HAP-1 (cell line): ENCODE measurements around the gene TRIP11.

Experiments
- DNase-seq, 2 experiments: peaks; one replicate each; pipeline ENCODE4 v3.0.0-alpha.2; 2016 to 2020; ENCODE audit warnings: low spot score in 2 of 2
- H3K27me3 ChIP-seq: fragments of 250-450 bp; sonication (Bioruptor Pico); 2 replicates; pipeline ENCODE4 v1.5.1; 2020; ENCODE audit warnings: low read depth, mild to moderate bottlenecking, moderate library complexity
- H3K36me3 ChIP-seq: fragments of 250-450 bp; sonication (Bioruptor Pico); replicated peaks from 2 replicates; pipeline ENCODE4 v1.5.1; 2020; ENCODE audit warnings: mild to moderate bottlenecking
- H3K4me1 ChIP-seq: fragments of 250-450 bp; sonication (Bioruptor Pico); 2 replicates; pipeline ENCODE4 v1.5.1; 2020; ENCODE audit warnings: mild to moderate bottlenecking
- H3K4me3 ChIP-seq: fragments of 250-450 bp; sonication (Bioruptor Pico); 2 replicates; pipeline ENCODE4 v1.5.1; 2020; ENCODE audit warnings: mild to moderate bottlenecking, moderate library complexity
- H3K9me3 ChIP-seq: fragments of 250-450 bp; sonication (Bioruptor Pico); 2 replicates; pipeline ENCODE4 v1.5.1; 2020; ENCODE audit warnings: mild to moderate bottlenecking, moderate library complexity
- in situ Hi-C: fragments of 300-500 bp; cut with MboI; formaldehyde crosslinking; loops from 3 replicates; pipeline ENCODE4 v1.14.3; 2020; ENCODE audit warnings: low sequenced_read_pairs, inconsistent platforms, mixed read lengths

Gene TRIP11

DNA sequence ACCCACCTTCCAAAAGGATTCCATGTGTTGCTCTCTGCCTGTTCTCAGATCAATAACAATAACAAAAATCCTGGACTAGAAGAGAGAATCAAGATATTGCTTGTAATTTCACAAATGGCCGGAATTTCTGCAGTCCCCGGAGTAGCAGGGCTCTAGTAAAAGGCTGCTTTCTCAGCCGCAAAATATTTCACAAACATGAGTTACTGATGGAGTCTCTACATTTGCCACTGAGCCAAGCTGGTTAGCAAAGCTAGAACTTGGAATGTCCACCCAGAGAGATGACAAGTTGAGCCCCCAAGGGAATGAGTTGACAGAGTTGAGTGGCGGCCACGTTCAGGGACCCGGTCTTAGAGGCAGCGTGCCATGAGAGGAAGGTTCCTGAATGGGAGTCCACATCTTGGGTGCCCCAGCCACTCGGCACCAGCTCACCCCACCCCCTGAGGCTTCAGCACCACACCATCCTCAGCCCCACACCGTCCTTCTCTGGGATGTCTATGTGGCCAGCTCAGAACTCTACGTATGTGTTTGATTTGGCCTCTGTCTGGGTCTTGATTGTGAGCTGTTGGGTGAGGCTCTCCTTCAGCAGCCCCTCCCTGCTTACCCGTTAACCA is 108.3 kb downstream of the TRIP11 start:
- no peak overlapping the region for H3K4me3 ChIP-seq
- in situ Hi-C loops, result no loop called here
- no peaks in the 10 kb centered on the region for H3K36me3 ChIP-seq
- H3K4me1 ChIP-seq, result peaks cover 3% of the 10 kb centered on the region; the same call in 1 of the 2 replicates
- DNase-seq, result no peak
- no peaks in the 10 kb centered on the region for H3K27me3 ChIP-seq
- H3K9me3 ChIP-seq, result no peaks in the 10 kb centered on the region

DNA sequence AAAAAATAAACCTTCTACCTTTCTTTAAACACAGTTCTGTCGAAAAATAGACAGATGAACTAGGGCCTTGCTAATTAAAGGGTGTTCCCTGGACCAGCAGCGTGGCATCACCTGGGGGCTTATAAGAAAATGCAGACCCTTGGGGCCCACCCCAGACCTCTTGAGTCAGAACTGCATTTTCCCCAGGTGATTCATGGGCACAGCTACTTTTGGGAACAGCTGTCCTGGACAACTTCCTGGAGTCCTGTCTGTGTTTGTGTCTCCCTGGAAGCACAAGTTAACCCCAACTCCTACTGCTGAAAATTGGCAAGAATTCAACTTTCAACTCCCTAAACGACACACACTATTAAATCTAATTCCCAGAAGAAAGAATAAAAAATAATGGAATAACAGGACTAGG is 110.2 kb downstream of the TRIP11 start:
- Histone ChIP-seq H3K27me3 (no peaks in the 10 kb centered on the region), H3K9me3 (no peaks in the 10 kb centered on the region), H3K4me1 (peaks cover 3% of the 10 kb centered on the region; the same call in 1 of the 2 replicates), H3K36me3 (no peaks in the 10 kb centered on the region), H3K4me3 (no peak overlapping the region)
- no peak for DNase-seq
- in situ Hi-C loops, result no loop called here

DNA sequence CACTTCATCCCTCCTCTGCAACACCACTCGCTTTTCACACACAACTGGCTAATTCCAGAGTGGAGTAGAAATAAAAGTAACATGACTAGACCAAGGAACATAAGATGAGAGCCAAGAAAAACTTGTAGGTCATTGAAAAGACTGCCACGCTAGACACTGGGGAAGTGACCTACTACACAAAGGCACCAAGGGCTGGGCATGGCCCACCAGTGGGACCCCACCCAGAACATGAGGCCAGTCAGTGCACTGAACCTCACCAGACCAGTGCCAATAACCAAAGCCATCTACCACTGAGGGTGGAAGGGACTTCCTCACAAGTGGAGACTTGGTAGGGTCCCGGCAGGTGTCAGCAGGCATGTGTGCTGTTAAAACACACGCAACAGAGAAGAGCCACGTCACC is 112.1 kb downstream of the TRIP11 start:
- Histone ChIP-seq H3K4me3 (no peak overlapping the region), H3K9me3 (no peaks in the 10 kb centered on the region), H3K27me3 (no peaks in the 10 kb centered on the region), H3K36me3 (no peaks in the 10 kb centered on the region), H3K4me1 (peaks cover 3% of the 10 kb centered on the region; the same call in 1 of the 2 replicates)
- in situ Hi-C loops, result no loop called here
- no peak for DNase-seq

DNA sequence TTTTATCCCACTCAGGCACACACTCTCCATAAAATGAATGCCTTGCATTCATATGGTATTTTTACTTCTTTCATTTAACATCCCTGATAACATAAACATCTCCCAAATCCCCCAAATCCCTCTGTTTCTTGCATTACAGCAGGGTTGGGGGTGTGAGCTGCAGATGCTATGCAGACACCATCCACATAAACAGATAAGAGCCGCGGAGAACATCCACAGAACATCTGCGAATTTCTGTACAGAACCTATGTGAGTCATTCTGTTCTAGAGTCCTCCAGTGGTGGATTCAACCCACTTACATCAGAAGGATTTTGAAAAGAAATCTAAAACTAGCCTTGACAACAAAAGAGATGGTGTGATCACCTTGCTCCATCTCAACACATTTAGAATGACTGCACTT is 112.7 kb downstream of the TRIP11 start:
- in situ Hi-C loops, result no loop called here
- H3K27me3 ChIP-seq, result no peaks in the 10 kb centered on the region
- no peaks in the 10 kb centered on the region for H3K9me3 ChIP-seq
- H3K4me1 ChIP-seq, result peaks cover 3% of the 10 kb centered on the region; the same call in 1 of the 2 replicates
- no peak overlapping the region for H3K4me3 ChIP-seq
- no peaks in the 10 kb centered on the region for H3K36me3 ChIP-seq
- DNase-seq, result peak in 1 of 2 experiments; percentile 2

DNA sequence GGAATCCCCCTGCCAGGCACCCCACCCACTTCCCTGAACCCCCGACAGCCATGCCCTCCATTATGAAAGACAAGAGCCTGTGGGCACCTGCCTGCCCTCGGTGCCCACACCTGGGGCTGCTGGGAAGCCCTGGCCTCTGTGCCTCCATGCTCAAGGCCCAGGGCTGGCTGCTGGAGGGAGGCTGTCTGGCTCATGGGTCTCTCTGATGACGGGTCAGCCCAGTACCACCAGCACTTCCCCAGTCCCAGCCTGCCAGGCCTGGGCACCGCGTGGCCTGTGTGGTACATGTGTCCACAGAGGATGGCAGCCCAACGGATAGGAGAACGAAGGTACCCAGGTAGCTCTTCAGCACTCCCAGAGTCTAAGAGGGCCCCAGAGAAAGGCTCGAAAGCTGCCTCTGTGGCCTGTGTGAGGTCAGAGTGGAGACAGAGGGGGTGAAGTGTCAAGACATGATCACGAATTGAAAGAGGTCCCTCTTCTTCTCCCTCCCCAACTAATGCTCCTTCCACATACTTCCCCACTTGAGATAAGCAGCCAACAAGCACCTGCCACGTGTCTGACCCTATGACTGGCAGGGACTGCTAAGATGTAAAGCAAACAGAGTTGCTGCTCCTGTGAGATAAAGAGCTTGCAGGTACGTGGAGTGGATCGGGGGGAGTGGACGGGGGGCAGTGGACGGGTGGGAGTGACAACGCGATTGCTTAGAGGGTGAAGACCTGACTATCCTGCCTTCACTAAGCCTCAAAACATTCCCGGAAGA is 113.5 kb downstream of the TRIP11 start:
- Histone ChIP-seq H3K4me3 (no peak overlapping the region), H3K36me3 (no peaks in the 10 kb centered on the region), H3K9me3 (no peaks in the 10 kb centered on the region), H3K4me1 (peaks cover 3% of the 10 kb centered on the region; the same call in 1 of the 2 replicates), H3K27me3 (no peaks in the 10 kb centered on the region)
- DNase-seq, result no peak
- in situ Hi-C loops, result no loop called here

DNA sequence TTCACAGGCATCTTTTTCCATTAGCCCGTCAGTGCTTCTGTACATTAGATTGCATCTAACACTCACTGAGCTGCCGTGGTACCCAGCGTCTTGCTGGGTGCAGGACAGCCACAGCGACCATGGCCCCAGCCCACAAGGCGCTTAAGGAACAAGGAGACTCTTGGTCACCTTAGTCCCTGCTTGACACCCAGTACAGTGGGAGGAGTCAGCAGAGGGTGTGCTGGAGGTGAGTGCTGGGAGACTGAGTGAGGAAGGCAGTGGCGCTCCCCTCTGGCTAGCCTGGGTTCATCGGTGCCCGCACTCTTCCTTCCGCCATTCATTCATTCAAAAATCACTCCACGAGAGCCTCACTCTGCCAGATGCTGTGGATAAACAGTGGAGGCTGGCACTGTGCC is 114.1 kb downstream of the TRIP11 start:
- Histone ChIP-seq H3K4me1 (peaks cover 3% of the 10 kb centered on the region; the same call in 1 of the 2 replicates), H3K27me3 (no peaks in the 10 kb centered on the region), H3K36me3 (no peaks in the 10 kb centered on the region), H3K9me3 (no peaks in the 10 kb centered on the region), H3K4me3 (no peak overlapping the region)
- in situ Hi-C loops, result no loop called here
- DNase-seq, result no peak

DNA sequence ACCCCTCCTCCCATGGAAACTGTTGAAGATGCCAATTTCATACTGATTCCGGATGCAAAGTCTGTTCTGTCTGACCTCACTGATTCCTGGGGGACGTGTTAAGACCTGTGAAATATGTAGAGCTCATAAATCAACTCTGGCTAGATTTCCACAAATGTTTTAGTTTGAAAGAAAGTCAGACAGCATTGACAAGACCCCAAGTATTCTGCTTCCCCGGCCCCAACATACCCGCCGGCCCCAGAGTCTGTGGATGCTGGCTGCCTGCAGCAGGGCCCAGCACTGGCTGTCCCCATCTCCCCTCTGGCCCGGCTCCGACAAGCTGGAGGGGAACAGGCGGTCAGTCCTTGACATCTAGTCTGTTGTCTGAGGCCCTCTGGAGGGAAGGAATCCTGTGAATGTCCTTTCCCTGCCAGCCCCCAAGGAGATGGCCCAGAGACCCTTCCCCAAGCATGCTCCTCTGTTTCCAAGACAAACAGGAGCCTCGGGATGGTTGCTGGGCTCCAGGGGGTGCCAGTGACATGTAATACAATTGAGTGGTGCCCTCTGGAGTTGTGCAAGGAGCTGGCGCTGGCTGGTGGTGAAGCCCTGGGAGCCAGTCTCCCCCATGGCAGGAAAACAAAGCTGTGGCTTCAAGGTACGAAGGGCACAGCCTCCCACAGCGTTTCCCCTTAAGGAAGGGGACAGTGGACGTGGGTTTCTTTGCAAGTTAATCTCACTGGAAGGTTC is 114.7 kb downstream of the TRIP11 start:
- Histone ChIP-seq H3K27me3 (no peaks in the 10 kb centered on the region), H3K4me1 (peaks cover 3% of the 10 kb centered on the region; the same call in 1 of the 2 replicates), H3K4me3 (no peak overlapping the region), H3K9me3 (no peaks in the 10 kb centered on the region), H3K36me3 (no peaks in the 10 kb centered on the region)
- in situ Hi-C loops, result no loop called here
- DNase-seq, result no peak

DNA sequence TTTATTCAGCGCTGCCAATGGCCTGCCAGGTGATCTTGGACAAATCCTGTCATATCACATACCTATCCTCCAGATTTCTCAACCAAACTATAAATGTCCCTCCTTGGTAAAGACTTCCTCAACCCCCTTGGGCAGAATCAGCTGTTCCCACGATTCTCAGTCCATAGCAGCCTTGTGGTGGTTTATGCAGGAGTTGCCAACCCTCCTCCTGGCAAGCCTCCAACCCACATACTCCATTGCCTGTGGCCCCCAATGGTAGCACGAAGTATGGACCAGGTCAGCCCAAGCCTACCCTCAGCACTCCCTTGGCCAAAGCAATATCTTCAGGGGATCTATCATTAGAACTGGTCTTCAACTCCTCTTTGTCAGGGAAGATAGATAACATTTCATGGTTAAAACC is 119.3 kb downstream of the TRIP11 start:
- H3K27me3 ChIP-seq, result no peaks in the 10 kb centered on the region
- in situ Hi-C loops, result no loop called here
- H3K4me1 ChIP-seq, result no peaks in the 10 kb centered on the region
- no peaks in the 10 kb centered on the region for H3K9me3 ChIP-seq
- no peaks in the 10 kb centered on the region for H3K36me3 ChIP-seq
- H3K4me3 ChIP-seq, result no peak overlapping the region
- no peak for DNase-seq

DNA sequence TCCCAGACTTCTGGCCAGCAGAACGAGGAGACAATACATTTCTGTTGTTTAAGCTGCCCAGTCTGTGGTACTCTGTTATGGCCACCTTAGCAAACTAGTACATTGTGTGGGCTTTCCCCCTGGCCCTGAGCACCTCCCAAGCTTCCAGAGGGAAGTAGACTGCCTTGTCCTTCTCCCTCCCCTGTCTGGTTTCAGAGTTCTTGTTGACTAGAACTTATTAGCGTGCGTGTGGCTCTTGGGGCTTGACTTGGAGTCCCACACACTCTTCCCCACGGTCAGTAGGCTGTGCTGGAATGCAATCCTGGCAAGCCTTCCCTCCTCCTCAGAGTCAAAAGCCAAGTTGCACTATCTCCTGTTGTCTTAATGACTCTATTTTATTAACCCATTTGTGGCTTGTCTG is 120.0 kb downstream of the TRIP11 start:
- Histone ChIP-seq H3K36me3 (no peaks in the 10 kb centered on the region), H3K4me1 (no peaks in the 10 kb centered on the region), H3K4me3 (no peak overlapping the region), H3K9me3 (no peaks in the 10 kb centered on the region), H3K27me3 (no peaks in the 10 kb centered on the region)
- in situ Hi-C loops, result no loop called here
- no peak for DNase-seq

DNA sequence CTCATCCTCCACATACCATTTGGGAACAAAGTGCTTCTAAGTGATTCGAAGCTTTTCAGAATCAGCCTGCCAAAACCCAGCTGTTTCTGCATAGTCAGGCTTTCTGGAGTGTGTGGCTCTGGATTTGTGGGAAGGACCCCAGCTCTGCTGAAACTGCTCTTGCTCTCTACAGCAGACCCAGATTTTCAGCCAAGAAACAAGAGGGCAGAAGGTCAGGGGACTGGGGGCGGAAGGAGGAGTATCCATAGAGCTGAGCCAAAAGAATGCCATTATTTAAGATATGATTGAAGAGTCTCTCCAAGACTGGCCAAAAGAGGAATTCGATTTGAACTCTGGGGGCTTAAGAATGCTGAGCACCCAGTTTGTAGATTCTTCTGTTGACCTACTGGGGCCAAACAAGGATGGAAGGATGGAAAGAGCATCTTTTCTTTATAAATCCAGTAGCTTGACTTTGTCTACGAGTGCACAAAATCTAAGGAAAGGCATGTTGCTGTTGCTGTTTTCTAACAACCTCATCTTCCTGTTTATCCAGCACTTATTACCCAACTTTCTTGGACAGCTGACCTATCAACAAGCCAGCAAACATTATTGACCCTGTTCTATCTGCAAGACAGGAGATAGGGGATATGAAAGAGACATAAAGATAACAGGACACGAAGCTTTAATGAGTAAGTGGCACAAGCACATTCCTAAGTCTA is 121.5 kb downstream of the TRIP11 start:
- Histone ChIP-seq H3K4me1 (no peaks in the 10 kb centered on the region), H3K27me3 (no peaks in the 10 kb centered on the region), H3K4me3 (no peak overlapping the region), H3K36me3 (no peaks in the 10 kb centered on the region), H3K9me3 (no peaks in the 10 kb centered on the region)
- in situ Hi-C loops, result no loop called here
- no peak for DNase-seq
